T-cell (primary cell): Measurements from ENCODE around the gene DGKZ. TPM values are rescaled to one million over a fixed set of nuclear protein-coding genes. Genes with fewer than 3 reads are reported as not detected.

Experiments used
- ATAC-seq, 4 experiments: fragments of 200-7000 bp in 3 of 4; fragments of 150-1000 bp in 1 of 4; cut with Tn5 transposase; replicated peaks in 1 of 4; 1 replicate in 3 of 4; 2 replicates in 1 of 4; pipeline ENCODE4 v1.10.0; 2021; ENCODE audit warnings: moderate library complexity in 3 of 4, mild to moderate bottlenecking in 2 of 4, moderate number of reproducible peaks in 1 of 4
- CTCF ChIA-PET, 2 donors: fragments of 300-600 bp; sonication (Branson Sonifier 250); formaldehyde crosslinking; loops; one replicate each; lab custom pipeline; 2022; ENCODE audit warnings: antibody characterized with exemption in 2 of 2; lab: Charles Lee
- POLR2A ChIA-PET, 2 donors: fragments of 300-600 bp; sonication (Branson Sonifier 250); formaldehyde crosslinking; loops; one replicate each; lab custom pipeline; 2022; ENCODE audit warnings: antibody characterized with exemption in 2 of 2; lab: Charles Lee
- DNase-seq, 35 experiments: peaks; one replicate each; pipeline versions ENCODE4 v3.0.0 to v3.0.0-alpha.2; 2013 to 2023
- H3K27ac ChIP-seq: one replicate; pipeline ENCODE4 v1.5.1; 2013; ENCODE audit warnings: low read length
- H3K27me3 ChIP-seq, 2 experiments: replicated peaks in 1 of 2; 1 replicate in 1 of 2; 2 replicates in 1 of 2; pipeline versions ENCODE4 v1.6.1 to v1.7.0; 2013; ENCODE audit warnings: low read length in 1 of 2, mixed read lengths in 1 of 2; ENCODE audit not compliant: control insufficient read depth in 2 of 2, insufficient read depth in 2 of 2; ENCODE audit errors: extremely low read depth in 1 of 2
- H3K36me3 ChIP-seq, 2 donors: 1 replicate in 1 of 2; 2 replicates in 1 of 2; pipeline versions ENCODE4 v1.6.1 to v1.7.0; 2013; ENCODE audit warnings: low read length in 1 of 2; ENCODE audit not compliant: control insufficient read depth in 2 of 2, insufficient read depth in 1 of 2; ENCODE audit errors: extremely low read depth in 1 of 2
- H3K4me1 ChIP-seq, 2 experiments: 1 replicate in 1 of 2; 2 replicates in 1 of 2; pipeline versions ENCODE4 v1.6.1 to v1.7.0; 2013; ENCODE audit warnings: low read length in 2 of 2, mixed read lengths in 1 of 2; ENCODE audit not compliant: insufficient read depth in 2 of 2, control insufficient read depth in 1 of 2; ENCODE audit errors: extremely low read depth in 1 of 2
- H3K4me3 ChIP-seq, 2 donors: 1 replicate in 1 of 2; 2 replicates in 1 of 2; pipeline versions ENCODE4 v1.5.1 to v1.7.0; 2013; ENCODE audit warnings: mild to moderate bottlenecking in 2 of 2, low read length in 1 of 2, moderate library complexity in 1 of 2; ENCODE audit not compliant: control insufficient read depth in 1 of 2; ENCODE audit errors: extremely low read depth in 1 of 2
- H3K9me3 ChIP-seq: 2 replicates; pipeline ENCODE4 v1.7.0; 2013
- H3K27ac Mint-ChIP-seq, 2 donors: one replicate each; pipeline ENCODE4 v1.8.0; 2020 to 2021; ENCODE audit warnings: mild to moderate bottlenecking in 2 of 2, mixed read lengths in 2 of 2
- H3K27me3 Mint-ChIP-seq, 2 donors: one replicate each; pipeline ENCODE4 v1.8.0; 2021 to 2022; ENCODE audit warnings: mixed read lengths in 2 of 2
- H3K36me3 Mint-ChIP-seq: one replicate; pipeline ENCODE4 v1.8.0; 2021; ENCODE audit warnings: mixed read lengths
- H3K4me1 Mint-ChIP-seq, 3 donors: one replicate each; pipeline ENCODE4 v1.8.0; 2020 to 2022; ENCODE audit warnings: mixed read lengths in 3 of 3, mild to moderate bottlenecking in 1 of 3
- H3K4me3 Mint-ChIP-seq, 3 donors: one replicate each; pipeline ENCODE4 v1.8.0; 2020 to 2022; ENCODE audit warnings: mild to moderate bottlenecking in 3 of 3, mixed read lengths in 3 of 3, moderate library complexity in 3 of 3
- H3K9me3 Mint-ChIP-seq, 3 donors: one replicate each; pipeline ENCODE4 v1.8.0; 2020 to 2022; ENCODE audit warnings: mixed read lengths in 3 of 3
- WGBS: methylation state at CpG from one replicate; pipeline ENCODE4 v1.1.5; 2013; ENCODE audit warnings: missing lambda C conversion rate; ENCODE audit not compliant: insufficient coverage; 5-methylcytosine and 5-hydroxymethylcytosine counted together
- total RNA-seq, 35 experiments: library from RNA in 6 of 35; stranded (reverse) in 6 of 35; fragments of 120-200 nt in 1 of 35; gene quantifications; one replicate each; pipeline versions ENCODE4 v1.2.1 to v1.2.4 and lab custom pipeline; 2013 to 2026

The DGKZ gene
- total RNA-seq, 5 donors from 2014 or later (not counting 1 experiment from before 2014, with no cell fraction given) = 235 to 318 (median 251) TPM

DNA sequence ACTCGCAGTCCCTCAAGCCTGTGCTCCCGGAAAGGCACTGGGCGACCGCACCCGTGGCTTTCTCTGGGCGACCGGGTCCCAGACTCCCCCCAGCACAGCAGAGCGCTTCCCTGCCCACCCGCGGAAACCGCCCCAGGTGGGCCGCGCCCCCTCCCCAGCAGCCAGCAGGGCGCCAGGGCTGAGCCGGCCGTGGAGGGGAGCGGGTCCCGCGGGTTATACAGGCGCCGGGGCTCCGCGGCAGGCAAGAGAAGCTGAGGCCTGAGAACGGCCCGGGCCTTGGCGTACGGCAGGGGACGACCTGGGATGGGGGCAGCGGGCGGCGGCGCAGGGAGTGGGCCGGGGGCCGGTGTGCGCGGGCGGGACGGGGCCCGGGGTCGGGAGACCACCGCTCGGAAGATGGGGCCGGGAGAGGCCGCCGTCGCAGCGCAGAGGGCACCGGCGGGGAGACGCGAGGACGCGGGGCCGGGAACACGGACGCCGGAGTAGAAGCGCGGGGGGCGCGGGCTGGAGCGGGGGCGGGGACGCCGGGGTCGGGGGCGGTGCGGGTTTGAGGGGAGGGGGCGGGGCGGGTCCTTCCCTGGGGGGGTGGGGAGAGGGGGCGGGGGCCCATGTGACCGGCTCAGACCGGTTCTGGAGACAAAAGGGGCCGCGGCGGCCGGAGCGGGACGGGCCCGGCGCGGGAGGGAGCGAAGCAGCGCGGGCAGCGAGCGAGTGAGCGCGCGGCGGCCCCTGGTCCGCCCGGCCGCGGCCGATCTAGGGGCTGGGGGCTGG lies 34.0 kb downstream of the DGKZ start, which contains the start of gene MDK:
MDK (plus strand) TSS at position 622 of the 771 bp plus-strand sequence. CDS start 389 bp downstream, outside the sequence.
- DNase-seq (no peak), ATAC-seq (peak; percentile 9 to 18 (median 16))
- Mint-ChIP-seq H3K9me3 (no peaks in the 10 kb centered on the region), H3K27ac (peak within 1 kb of the TSS in 1 of 2 donors; percentile 70), H3K27me3 (peaks cover 5 to 29% of the 10 kb centered on the region in 2 donors), H3K4me1 (peaks cover 7 to 11% (median 10%) of the 10 kb centered on the region in 3 donors), H3K4me3 (peak within 1 kb of the TSS; percentile 72 to 82 (median 79)), H3K36me3 (peaks cover 17% of the 10 kb centered on the region)
- ChIA-PET CTCF (no interaction called here), POLR2A (no interaction called here)
- Histone ChIP-seq H3K4me1 (peaks cover 6 to 37% of the 10 kb centered on the region in 2 experiments), H3K4me3 (peak within 1 kb of the TSS; percentile 67 to 77), H3K27me3 (peaks cover 0 to 48% of the 10 kb centered on the region in 2 experiments), H3K27ac (peak within 1 kb of the TSS; percentile 38), H3K36me3 (peaks cover 12 to 18% of the 10 kb centered on the region in 2 donors), H3K9me3 (no peaks in the 10 kb centered on the region)
- WGBS = 0% methylated on average over 63 of the region's 96 CpGs

DNA sequence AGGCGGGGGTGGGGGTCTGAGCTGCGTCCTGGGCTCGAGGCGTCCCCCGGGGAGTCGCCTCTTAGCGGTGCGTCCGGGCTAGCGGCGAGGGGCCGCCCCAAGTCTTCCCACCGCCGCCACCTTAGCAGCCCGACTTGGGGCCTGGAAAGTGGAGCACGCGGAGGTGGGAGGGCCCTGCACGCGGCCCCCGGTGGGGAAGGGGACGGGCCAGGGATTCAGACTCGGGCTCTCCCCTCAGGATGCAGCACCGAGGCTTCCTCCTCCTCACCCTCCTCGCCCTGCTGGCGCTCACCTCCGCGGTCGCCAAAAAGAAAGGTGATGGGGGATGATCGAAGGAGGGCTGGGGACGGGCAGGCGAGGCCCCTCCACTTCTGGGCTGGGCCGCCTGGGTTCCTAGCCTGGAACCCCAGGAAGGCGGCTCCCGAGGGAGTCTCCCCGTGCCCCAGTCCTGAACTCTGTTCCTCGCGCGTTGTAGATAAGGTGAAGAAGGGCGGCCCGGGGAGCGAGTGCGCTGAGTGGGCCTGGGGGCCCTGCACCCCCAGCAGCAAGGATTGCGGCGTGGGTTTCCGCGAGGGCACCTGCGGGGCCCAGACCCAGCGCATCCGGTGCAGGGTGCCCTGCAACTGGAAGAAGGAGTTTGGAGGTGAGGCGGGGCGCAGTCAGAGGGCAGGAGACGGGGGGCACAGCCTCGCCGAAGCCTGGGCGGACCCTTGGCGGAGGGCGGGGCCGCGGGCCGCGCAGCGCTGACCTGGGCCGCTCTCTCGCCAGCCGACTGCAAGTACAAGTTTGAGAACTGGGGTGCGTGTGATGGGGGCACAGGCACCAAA lies 34.8 kb downstream of the DGKZ start:
- peak overlapping the region; percentile 67 to 82 (median 78) for H3K4me3 Mint-ChIP-seq
- Histone ChIP-seq H3K36me3 (peaks cover 10% of the 10 kb centered on the region in 2 donors), H3K9me3 (no peaks in the 10 kb centered on the region), H3K27ac (no peak overlapping the region), H3K4me3 (peak overlapping the region; percentile 46), H3K27me3 (peaks cover 0 to 56% of the 10 kb centered on the region in 2 experiments), H3K4me1 (peaks cover 6 to 37% of the 10 kb centered on the region in 2 experiments)
- peaks cover 12 to 37% of the 10 kb centered on the region in 2 donors for H3K27me3 Mint-ChIP-seq
- no peaks in the 10 kb centered on the region for H3K9me3 Mint-ChIP-seq
- H3K4me1 Mint-ChIP-seq = peaks cover 5 to 11% (median 7%) of the 10 kb centered on the region in 3 donors
- peaks cover 10% of the 10 kb centered on the region for H3K36me3 Mint-ChIP-seq
- peak overlapping the region in 1 of 2 donors; percentile 70 for H3K27ac Mint-ChIP-seq
- 2% methylated on average over 53 of the region's 66 CpGs for WGBS
- ChIA-PET POLR2A (no interaction called here), CTCF (no interaction called here)
- DNase-seq (peak in 2 of 35 experiments; percentile 21 to 28), ATAC-seq (peak; percentile 6 to 17 (median 16))

DNA sequence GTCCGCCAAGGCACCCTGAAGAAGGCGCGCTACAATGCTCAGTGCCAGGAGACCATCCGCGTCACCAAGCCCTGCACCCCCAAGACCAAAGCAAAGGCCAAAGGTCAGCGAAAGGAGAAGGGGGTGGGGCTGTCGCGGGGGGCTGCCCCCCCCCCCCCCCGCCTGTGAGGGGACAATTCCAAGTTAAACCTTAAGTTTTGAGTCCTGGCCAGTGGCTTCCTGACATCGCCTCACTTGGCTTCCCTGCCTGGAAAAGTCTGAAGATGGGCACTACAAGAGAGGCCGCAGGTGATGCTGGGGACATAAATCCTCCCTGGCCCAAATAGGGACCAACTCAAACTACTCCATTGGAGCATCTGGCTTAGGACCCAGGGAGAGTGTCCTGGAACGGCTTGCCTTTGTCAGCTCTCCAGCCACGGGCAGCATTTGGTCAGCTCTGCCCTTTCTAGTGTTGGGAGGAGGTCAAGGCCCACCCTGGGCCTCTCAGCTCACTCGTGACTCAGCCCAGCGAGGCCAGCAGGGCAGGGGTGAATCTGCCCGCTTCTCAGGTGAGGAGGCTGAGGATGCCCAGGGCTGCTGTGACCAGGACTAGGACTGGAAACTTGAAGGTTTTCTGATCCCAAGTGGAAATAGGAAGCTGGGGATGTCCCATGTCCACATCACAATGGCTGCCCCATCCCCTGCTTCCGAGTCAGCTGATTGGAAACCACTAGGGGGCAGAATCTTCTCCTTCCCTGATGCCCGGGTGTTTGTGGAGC lies 35.6 kb downstream of the DGKZ start:
- peak overlapping the region in 2 of 3 donors; percentile 21 to 82 for H3K4me3 Mint-ChIP-seq
- POLR2A ChIA-PET = no interaction called here
- H3K4me3 ChIP-seq = no peak overlapping the region

DNA sequence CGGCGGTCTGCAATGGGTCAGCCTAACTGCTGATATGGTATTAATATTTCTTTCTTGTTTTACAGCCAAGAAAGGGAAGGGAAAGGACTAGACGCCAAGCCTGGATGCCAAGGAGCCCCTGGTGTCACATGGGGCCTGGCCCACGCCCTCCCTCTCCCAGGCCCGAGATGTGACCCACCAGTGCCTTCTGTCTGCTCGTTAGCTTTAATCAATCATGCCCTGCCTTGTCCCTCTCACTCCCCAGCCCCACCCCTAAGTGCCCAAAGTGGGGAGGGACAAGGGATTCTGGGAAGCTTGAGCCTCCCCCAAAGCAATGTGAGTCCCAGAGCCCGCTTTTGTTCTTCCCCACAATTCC lies 36.1 kb downstream of the DGKZ start:
- Mint-ChIP-seq H3K27me3 (peaks cover 23 to 48% of the 10 kb centered on the region in 2 donors), H3K36me3 (no peaks in the 10 kb centered on the region), H3K27ac (no peak overlapping the region), H3K9me3 (no peaks in the 10 kb centered on the region), H3K4me3 (peak overlapping the region in 2 of 3 donors; percentile 6 to 50), H3K4me1 (peaks cover 7 to 19% (median 15%) of the 10 kb centered on the region in 3 donors)
- Histone ChIP-seq H3K9me3 (no peaks in the 10 kb centered on the region), H3K36me3 (peaks cover 0 to 3% of the 10 kb centered on the region in 2 donors), H3K4me1 (peaks cover 6 to 48% of the 10 kb centered on the region in 2 experiments), H3K4me3 (no peak overlapping the region), H3K27ac (no peak overlapping the region), H3K27me3 (peaks cover 0 to 70% of the 10 kb centered on the region in 2 experiments)
- ATAC-seq (no peak), DNase-seq (no peak)
- ChIA-PET POLR2A (no interaction called here), CTCF (no interaction called here)
- no CpG with 5 or more reads among the region's 7 CpGs for WGBS

More for the DNA sequence above, 35.6 kb downstream of the DGKZ start:
- H3K36me3 ChIP-seq = peaks cover 2 to 5% of the 10 kb centered on the region in 2 donors
- H3K36me3 Mint-ChIP-seq = peaks cover 2% of the 10 kb centered on the region
- CTCF ChIA-PET = no interaction called here
- H3K9me3 Mint-ChIP-seq = no peaks in the 10 kb centered on the region
- peaks cover 3 to 14% (median 10%) of the 10 kb centered on the region in 3 donors for H3K4me1 Mint-ChIP-seq
- 79% methylated on average over 10 of the region's 18 CpGs for WGBS
- DNase-seq (no peak), ATAC-seq (no peak)
- no peak overlapping the region for H3K27ac Mint-ChIP-seq
- H3K9me3 ChIP-seq = no peaks in the 10 kb centered on the region
- peaks cover 0 to 64% of the 10 kb centered on the region in 2 experiments for H3K27me3 ChIP-seq
- H3K27me3 Mint-ChIP-seq = peaks cover 18 to 43% of the 10 kb centered on the region in 2 donors
- peaks cover 6 to 42% of the 10 kb centered on the region in 2 experiments for H3K4me1 ChIP-seq
- H3K27ac ChIP-seq = no peak overlapping the region

- 57% methylated on average over 3 of the region's 12 CpGs for WGBS
- ATAC-seq (no peak), DNase-seq (no peak)
- peaks cover 6 to 47% of the 10 kb centered on the region in 2 experiments for H3K4me1 ChIP-seq
- peaks cover 10 to 18% (median 17%) of the 10 kb centered on the region in 3 donors for H3K4me1 Mint-ChIP-seq
- H3K9me3 Mint-ChIP-seq = no peaks in the 10 kb centered on the region
- H3K36me3 ChIP-seq = no peaks in the 10 kb centered on the region
- ChIA-PET POLR2A (no interaction called here), CTCF (no interaction called here)
- H3K27ac Mint-ChIP-seq = no peak overlapping the region
- peaks cover 26 to 54% of the 10 kb centered on the region in 2 donors for H3K27me3 Mint-ChIP-seq
- no peaks in the 10 kb centered on the region for H3K9me3 ChIP-seq
- no peak overlapping the region for H3K27ac ChIP-seq
- peaks cover 0 to 77% of the 10 kb centered on the region in 2 experiments for H3K27me3 ChIP-seq
- H3K36me3 Mint-ChIP-seq = no peaks in the 10 kb centered on the region
- H3K4me3 ChIP-seq = no peak overlapping the region
- peak overlapping the region in 1 of 3 donors; percentile 21 for H3K4me3 Mint-ChIP-seq
Measured at GRCh38 chr11:46383974-46384701, 36.9 kb downstream of the DGKZ start.
